HG03558 (cell line): ENCODE measurements around the gene NEU4.
"Not testable (repeated sequence)": the region's sequence is repeated elsewhere in the genome, so short reads cannot be mapped to it uniquely, and the experiment has no call there.

ENCODE experiments used
- ATAC-seq: cut with Tn5 transposase; IDR thresholded peaks from one replicate; pipeline ENCODE4 v1.9.1; 2021; ENCODE audit warnings: moderate number of reproducible peaks; ENCODE audit not compliant: unreplicated experiment; ENCODE audit errors: extremely low read depth

The NEU4 gene

GRCh38 chr2:241798081-241798630 lies 10.8 kb upstream of the NEU4 start:
- no peak for ATAC-seq

GRCh38 chr2:241798631-241799521 lies 10.1 kb upstream of the NEU4 start:
- no peak for ATAC-seq

GRCh38 chr2:241799522-241800197 lies 9.3 kb upstream of the NEU4 start:
- no peak for ATAC-seq

- not testable (repeated sequence) for ATAC-seq
Measured at GRCh38 chr2:241800198-241800903, 8.6 kb upstream of the NEU4 start.

- ATAC-seq = no peak
Measured at GRCh38 chr2:241801611-241802420, 7.2 kb upstream of the NEU4 start.

- no peak for ATAC-seq
Measured at GRCh38 chr2:241802421-241803318, 6.3 kb upstream of the NEU4 start.

- ATAC-seq = no peak
Measured at GRCh38 chr2:241803387-241804325, 5.3 kb upstream of the NEU4 start.

DNA sequence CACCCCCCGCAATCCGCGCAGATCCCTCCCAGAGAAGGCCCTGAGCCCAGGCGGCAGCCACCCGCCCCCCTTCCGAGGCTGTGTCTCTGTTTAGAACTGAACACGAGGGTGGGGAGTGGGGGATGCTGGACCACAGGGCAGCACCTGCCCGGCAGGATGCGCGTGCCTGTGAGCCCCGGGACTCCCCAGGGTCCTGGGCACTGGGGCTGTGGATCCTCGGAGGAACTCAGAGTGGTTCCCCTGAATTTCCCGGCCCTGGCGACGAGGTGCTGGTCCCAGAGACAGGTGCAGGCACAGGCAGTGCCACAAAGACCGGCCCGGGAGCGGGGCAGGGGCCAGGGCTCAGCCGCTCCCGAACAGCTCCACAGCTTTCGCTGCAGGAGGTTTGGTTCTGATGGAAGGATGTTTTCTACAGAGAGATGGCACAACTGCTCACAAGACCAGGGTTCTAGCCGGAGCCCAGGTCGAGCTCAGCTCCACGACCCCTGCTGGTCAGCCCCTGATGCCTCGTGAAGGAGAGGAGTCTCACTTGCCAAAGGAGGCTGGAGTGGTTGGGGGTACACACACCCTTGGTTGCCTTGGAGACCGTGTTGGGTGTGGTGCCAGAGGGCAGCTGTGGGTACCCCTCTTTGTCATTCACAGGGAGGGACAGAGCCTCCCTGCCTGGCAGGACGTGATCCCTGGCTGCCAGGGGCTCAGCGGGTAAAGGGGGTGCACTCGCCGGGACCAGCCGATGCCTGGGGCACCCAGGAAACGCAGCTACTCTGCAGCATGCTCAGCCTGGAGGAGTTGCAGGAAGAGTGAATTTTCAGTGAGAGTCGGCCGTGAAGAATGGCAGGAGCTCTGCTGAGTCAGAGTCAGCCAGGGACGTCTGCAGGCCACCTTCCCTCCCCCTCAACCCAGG lies 4.4 kb upstream of the NEU4 start:
- no peak for ATAC-seq

GRCh38 chr2:241806217-241806616 lies 2.8 kb upstream of the NEU4 start:
- not testable (repeated sequence) for ATAC-seq

DNA sequence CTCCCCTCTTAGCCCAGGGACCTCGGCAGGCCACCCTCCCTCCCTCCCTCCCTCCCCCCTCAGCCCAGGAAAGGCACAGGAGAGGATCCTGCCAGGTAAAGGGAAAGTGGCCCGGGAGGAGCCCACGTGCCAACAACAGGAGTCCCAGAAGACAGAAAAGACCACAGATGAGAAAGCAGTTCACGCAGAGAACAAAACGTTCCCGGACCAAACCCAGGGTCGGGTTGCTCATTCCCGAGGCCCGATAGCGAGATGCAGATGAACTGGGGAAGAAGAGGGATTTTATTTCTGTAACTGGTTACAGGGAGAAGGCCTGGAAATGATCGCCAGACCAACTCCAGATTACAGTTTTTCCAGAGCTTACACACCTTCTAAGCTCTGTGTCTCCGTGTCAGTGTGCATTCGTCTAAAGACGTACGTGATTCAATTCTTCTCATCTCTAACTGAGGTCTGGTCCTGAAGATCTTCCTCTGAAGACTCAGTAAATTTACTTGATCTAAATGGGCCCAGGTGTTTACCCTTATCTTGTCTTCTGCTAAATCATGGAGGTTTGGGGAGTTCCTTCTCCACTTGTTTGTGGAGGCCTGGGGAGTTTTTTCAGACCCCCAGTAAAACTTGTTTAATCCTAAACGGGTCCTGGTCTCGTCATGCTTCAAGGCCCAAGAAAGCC lies 807 bp upstream of the NEU4 start:
- ATAC-seq = no peak

DNA sequence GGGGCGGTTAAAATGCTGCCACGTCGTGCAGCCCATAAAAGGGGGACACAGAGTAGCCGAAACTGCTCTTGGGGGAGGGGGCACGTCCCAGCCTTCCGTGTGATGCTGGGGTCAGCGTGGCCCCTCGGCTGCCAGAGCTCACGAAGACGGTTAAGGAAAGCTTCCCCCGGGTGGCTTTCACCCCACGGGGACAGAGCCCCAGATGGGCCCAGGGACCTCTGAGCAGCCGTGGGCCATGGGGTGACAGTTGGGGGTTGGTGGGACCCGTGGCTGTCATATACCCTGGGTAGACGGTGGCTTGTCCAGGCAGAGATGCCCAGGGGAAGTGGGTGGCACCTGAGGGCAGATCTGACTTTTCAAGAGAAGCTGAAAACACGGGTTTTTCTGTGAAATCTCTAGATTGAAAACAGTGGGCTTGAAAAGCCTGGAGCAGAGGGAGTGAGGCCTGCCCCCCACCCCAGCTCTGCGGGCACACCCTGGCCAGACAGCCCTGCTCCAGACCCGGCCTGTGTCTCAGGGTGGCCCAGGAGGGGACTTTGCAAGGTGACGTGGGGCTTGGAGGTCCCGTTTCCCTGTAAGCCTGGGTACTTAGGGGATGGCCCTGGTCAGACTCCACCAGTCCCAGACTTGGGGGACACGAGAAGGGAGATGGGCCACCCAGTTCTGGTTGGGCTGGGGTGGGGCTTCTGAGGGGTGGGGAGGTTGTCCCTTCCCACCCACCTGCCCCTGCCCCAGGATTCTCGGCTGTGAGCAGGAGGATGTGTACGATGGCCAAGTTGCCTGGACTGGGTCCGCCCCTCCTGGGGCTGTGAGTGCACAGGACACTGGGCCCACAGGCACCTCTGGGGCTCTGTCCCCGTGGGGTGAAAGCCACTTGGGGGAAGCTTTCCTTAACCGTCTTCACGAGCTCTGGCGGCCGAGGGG lies 652 bp downstream of the NEU4 start:
- ATAC-seq = no peak

DNA sequence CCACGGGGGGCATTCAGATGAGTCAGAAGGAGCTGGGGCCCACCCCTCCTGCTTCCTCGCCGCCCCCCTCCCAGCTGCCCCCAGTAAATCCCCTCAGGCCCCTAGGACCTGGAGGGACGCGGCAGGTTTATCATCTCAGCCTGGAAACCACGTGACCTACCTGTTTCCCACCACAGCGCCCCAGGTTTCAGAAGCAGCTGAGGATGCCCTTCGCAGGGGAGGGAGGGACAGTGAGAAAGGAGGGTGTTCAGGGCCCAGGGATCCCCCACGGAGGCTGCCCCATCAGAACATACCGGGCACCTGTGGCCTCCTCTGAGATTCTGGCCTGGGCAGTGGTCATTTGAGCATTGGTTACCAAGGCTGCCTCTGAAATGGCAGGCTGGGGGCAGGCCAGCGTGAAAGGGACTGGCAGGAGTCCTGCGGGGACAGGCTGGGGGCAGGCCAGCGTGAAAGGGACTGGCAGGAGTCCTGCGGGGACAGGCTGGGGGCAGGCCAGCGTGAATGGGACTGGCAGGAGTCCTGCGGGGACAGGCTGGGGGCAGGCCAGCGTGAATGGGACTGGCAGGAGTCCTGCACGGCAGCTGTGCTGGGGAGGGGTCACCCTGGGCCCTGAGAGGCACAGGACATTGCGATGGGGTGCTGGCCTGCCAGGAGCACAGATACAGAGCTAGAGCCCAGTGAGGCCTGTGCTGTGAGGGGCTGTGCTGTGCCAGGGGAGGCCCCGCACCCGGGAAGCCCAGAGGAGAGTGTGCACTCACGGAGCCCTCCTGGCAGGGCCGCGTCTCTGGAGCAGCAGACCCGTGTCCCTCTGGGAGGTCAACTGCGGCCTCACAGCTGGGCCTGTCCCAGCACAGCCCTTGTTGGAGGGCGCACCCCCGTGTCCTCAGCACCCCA lies 1.6 kb downstream of the NEU4 start:
- ATAC-seq = no peak

DNA sequence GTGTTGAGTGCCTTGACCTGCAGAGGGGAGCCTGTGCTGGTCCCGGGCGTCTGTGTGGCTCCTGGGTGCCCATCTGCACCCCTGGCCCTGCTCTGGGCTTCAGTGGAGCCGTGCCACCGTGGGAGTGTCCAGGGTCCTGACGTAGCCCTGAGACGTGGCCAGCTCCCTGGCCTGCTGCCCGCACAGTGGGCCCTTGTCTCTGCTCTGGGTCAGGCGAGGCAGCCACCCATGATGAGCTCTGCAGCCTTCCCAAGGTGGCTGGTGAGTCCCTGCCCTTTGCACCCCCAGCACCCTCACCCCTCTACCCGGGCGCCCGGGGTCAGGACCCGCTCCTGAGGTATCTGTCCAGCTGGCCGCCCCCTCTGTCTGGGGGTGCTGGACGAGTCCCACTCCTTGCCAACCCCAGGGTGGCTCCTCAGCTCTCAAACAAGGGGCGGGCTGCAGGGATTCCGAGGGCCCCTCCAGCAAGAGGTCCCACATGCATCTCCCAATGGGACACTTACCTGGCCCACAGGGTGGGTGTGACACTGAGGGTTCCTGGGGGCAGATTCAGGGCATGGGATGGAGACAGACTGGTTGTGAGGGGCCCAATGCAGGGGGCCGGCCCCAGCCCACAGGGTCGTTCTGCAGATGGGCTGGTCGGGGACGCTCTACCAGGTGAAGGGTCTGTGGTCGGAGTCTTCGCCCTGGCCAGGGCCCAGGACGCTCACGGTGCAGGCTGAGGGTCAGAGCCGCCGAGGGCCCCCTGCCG lies 2.4 kb downstream of the NEU4 start:
- ATAC-seq = no peak
